T-helper 2 cell treated with Interferon-gamma antibody and Interleukin-4, amounts not matched to agents 5 μg/mL and 100 μg/mL, for 36 hours (primary cell): ENCODE results near the gene SLC26A9.
A peak's percentile ranks its signal among the peaks of the same experiment; 100 is the strongest.

ENCODE experiments used
- DNase-seq: peaks from one replicate; pipeline ENCODE4 v3.0.0; 2021; ENCODE audit warnings: low spot score
- H3K27ac Mint-ChIP-seq: one replicate; pipeline ENCODE4 v1.8.0; 2021; ENCODE audit warnings: mild to moderate bottlenecking, mixed read lengths
- H3K27me3 Mint-ChIP-seq: one replicate; pipeline ENCODE4 v1.8.0; 2021; ENCODE audit warnings: low read depth, mixed read lengths
- H3K36me3 Mint-ChIP-seq: one replicate; pipeline ENCODE4 v1.8.0; 2021; ENCODE audit warnings: low read depth, mixed read lengths
- H3K4me1 Mint-ChIP-seq: one replicate; pipeline ENCODE4 v1.8.0; 2021; ENCODE audit warnings: low read depth, mixed read lengths
- H3K4me3 Mint-ChIP-seq: one replicate; pipeline ENCODE4 v1.8.0; 2022; ENCODE audit warnings: mild to moderate bottlenecking, moderate library complexity, mixed read lengths
- H3K9me3 Mint-ChIP-seq: one replicate; pipeline ENCODE4 v1.8.0; 2021; ENCODE audit warnings: mixed read lengths

SLC26A9 gene

DNA sequence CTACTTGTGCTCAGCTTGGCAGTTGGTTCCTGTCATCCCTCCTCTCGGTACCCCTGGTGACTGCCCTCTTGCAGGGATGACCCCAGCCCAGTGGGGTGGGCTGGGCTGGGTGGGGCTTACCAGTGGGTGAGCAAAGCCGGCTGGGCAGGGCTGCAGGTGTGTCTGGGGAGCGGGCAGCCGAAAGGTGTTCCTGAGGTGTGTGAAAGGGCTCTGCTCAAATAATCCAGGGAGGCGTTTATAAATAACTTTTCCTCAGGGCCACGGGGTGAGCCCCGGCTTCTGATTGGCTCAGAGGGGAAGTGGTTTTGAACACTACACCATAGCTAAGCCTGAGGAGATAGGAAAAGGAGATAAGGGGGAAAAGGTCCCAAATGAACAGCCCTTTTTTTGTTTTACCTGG lies at the start of gene SLC26A9:
Gene SLC26A9, minus strand, starts transcription at position 212 of the 400 bp plus-strand sequence. CDS start 7,636 bp downstream, outside the sequence.
- no peaks in the 10 kb centered on the region for H3K9me3 Mint-ChIP-seq
- H3K4me1 Mint-ChIP-seq = no peaks in the 10 kb centered on the region
- no peak within 1 kb of the TSS for H3K27ac Mint-ChIP-seq
- H3K27me3 Mint-ChIP-seq = peaks cover 10% of the 10 kb centered on the region
- no peak for DNase-seq
- H3K36me3 Mint-ChIP-seq = no peaks in the 10 kb centered on the region
- no peak within 1 kb of the TSS for H3K4me3 Mint-ChIP-seq

DNA sequence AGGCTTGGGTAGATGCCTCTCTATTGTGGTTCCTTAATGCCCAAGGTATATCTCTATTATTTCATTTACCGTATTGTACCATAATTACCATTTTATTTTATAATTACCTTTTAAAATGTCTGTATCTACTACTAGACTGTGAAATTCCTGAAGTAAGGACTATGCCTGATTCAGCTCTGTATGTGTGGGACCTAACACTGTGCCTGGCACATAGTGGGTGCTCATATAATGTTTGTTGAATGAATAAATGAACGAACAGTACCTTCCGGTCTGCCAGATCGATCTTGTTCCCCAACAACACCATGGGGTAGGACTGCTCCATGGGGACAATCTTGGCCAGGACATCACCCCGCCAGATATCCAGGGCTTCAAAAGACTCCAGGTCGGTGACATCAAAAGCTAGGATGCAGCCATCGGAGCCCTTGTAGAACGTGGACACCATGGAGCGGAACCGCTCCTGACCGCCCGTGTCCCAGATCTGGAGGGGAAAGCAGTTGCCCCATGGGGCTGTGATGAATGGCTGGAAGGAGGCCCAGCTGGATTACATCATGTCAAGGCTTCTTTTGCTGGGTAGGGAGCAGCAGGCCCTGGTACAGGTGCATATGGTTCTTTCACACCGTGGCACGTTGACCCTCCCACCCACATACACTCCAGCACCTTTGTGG lies 49.1 kb upstream of the SLC26A9 start:
- Mint-ChIP-seq H3K9me3 (no peaks in the 10 kb centered on the region), H3K27me3 (peaks cover 11% of the 10 kb centered on the region), H3K4me3 (no peak overlapping the region), H3K36me3 (no peaks in the 10 kb centered on the region), H3K27ac (no peak overlapping the region), H3K4me1 (no peaks in the 10 kb centered on the region)
- DNase-seq = no peak

DNA sequence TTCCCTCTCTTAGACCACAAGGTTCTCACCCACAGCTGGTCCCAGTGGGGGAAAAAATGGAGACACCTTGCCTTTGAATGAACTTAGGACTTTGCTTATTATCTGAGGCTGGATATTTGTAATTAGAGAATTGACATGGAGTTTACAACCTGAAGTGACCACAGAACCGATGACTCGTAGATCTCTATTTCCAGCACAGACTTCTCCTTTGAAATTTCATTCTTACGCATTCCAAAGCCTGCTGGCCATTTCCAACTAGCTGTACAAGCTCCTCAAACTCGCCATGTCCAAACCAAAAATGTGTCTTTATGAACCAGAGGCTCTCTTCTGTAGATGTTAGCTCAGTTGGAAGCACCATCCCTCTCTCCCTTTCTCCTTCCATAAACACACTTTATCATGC lies 48.0 kb upstream of the SLC26A9 start:
- H3K4me1 Mint-ChIP-seq = no peaks in the 10 kb centered on the region
- H3K27ac Mint-ChIP-seq = no peak overlapping the region
- no peaks in the 10 kb centered on the region for H3K36me3 Mint-ChIP-seq
- no peak overlapping the region for H3K4me3 Mint-ChIP-seq
- peaks cover 11% of the 10 kb centered on the region for H3K27me3 Mint-ChIP-seq
- DNase-seq = no peak
- H3K9me3 Mint-ChIP-seq = no peaks in the 10 kb centered on the region

DNA sequence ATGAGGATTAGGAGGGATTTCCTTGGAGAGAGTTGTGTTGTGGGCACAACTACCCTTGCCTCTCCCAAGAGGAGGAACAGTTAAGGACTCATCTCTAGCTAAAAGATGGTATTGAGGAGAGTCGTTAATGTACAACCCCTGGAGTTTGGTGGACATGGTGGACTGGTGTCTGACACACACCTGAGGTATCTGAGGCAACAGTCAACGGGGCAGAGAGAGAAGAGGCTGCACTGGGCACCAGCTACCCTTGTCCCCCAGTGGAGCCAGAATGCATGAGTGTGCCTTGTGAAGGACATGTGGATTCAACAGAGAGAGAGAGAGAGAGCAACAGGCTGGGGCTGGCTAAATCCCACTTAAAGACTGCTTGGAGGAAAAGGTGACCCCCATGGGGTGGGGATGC lies 47.0 kb upstream of the SLC26A9 start:
- Mint-ChIP-seq H3K4me3 (no peak overlapping the region), H3K27me3 (peaks cover 11% of the 10 kb centered on the region), H3K27ac (no peak overlapping the region), H3K36me3 (no peaks in the 10 kb centered on the region), H3K9me3 (no peaks in the 10 kb centered on the region), H3K4me1 (no peaks in the 10 kb centered on the region)
- no peak for DNase-seq

GRCh38 chr1:205989786-205990185 lies 46.5 kb upstream of the SLC26A9 start:
- Mint-ChIP-seq H3K9me3 (no peaks in the 10 kb centered on the region), H3K36me3 (no peaks in the 10 kb centered on the region), H3K27me3 (peaks cover 11% of the 10 kb centered on the region), H3K4me3 (no peak overlapping the region), H3K4me1 (no peaks in the 10 kb centered on the region), H3K27ac (no peak overlapping the region)
- no peak for DNase-seq

DNA sequence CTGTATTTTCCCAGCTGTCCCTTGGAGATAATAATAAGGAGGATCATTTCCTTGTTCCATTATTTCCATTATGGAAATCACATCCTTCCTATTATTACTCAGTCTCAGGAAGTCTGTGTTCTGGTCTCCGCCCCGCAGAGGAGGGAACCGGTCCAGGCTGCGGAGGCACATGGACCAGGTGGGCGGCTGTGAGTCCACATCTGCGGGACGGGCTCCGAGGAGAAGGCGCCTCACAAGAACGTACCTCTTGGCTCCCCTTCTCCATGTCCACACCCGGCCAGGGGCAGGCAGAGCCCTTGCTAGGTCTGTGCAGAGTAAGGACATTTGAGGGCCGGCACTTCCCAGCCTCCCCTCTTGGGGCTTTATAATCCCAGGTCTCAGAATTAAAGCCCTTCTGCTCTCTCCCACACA lies 45.3 kb upstream of the SLC26A9 start:
- Mint-ChIP-seq H3K4me1 (no peaks in the 10 kb centered on the region), H3K4me3 (no peak overlapping the region), H3K27ac (no peak overlapping the region), H3K36me3 (no peaks in the 10 kb centered on the region), H3K27me3 (peaks cover 10% of the 10 kb centered on the region), H3K9me3 (no peaks in the 10 kb centered on the region)
- DNase-seq = no peak

- Mint-ChIP-seq H3K36me3 (no peaks in the 10 kb centered on the region), H3K4me3 (no peak overlapping the region), H3K9me3 (no peaks in the 10 kb centered on the region), H3K27ac (no peak overlapping the region), H3K27me3 (peaks cover 5% of the 10 kb centered on the region), H3K4me1 (no peaks in the 10 kb centered on the region)
- no peak for DNase-seq
Measured at GRCh38 chr1:205986861-205987260, 43.6 kb upstream of the SLC26A9 start.

GRCh38 chr1:205986292-205986691 lies 43.0 kb upstream of the SLC26A9 start:
- H3K36me3 Mint-ChIP-seq = no peaks in the 10 kb centered on the region
- no peaks in the 10 kb centered on the region for H3K9me3 Mint-ChIP-seq
- no peaks in the 10 kb centered on the region for H3K4me1 Mint-ChIP-seq
- no peak overlapping the region for H3K27ac Mint-ChIP-seq
- peaks cover 5% of the 10 kb centered on the region for H3K27me3 Mint-ChIP-seq
- DNase-seq = no peak
- no peak overlapping the region for H3K4me3 Mint-ChIP-seq

- DNase-seq = no peak
- no peaks in the 10 kb centered on the region for H3K36me3 Mint-ChIP-seq
- H3K27me3 Mint-ChIP-seq = peaks cover 5% of the 10 kb centered on the region
- no peak overlapping the region for H3K27ac Mint-ChIP-seq
- H3K9me3 Mint-ChIP-seq = no peaks in the 10 kb centered on the region
- H3K4me3 Mint-ChIP-seq = no peak overlapping the region
- H3K4me1 Mint-ChIP-seq = no peaks in the 10 kb centered on the region
Measured at GRCh38 chr1:205985330-205986005, 42.2 kb upstream of the SLC26A9 start.

DNA sequence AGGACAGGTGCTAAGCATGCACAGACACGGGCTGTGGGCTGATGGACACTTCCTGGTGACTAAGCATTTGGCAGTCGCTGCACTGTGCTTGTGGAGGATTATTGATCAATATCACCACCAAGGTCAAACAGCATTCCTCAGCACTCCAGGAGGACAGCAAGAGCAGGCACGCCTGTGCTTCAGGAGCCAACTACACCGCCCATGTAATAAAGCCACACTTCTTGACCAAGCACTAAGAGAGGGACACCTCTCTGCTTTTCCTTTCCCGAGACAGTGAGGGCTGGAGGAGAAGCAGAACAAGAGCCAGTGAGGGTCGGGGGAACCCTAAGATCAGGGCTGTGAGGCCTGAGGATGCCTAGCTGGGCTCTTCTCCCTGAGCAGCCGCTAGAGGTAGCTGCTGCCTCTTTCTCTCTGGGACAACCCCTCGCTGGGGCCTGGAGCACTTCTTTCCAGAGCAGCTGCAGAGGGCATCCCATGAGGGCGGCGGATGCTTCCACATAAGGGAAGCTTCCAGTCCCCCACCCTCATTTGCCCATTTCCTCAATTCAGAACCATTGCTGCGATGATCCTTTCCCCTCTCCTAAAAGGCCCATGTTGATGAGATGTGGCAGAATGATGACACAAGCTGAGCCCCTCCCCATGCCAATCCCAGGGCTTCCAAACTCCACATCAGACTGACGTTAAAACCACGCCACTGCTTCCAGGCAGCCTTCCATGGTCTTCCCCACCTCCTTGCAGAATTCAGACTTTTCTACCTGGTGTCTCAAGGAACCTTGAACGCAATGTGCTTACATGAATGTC lies 40.9 kb upstream of the SLC26A9 start:
- peak; percentile 12 for DNase-seq

DNA sequence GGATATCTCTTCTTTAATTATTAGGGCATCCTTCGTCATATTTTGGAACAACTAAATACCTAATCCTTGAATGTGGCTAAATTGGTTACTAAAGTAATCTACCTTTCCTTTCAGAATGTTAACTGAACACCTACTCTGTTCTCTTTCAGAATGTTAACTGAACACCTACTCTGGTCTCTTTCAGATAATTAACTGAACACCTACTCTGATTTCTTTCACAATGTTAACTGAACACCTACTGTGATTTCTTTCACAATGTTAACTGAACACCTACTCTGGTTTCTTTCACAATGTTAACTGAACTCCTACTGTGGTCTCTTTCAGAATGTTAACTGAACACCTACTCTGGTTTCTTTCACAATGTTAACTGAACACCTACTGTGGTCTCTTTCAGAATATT lies 38.0 kb upstream of the SLC26A9 start:
- no peaks in the 10 kb centered on the region for H3K36me3 Mint-ChIP-seq
- no peak overlapping the region for H3K4me3 Mint-ChIP-seq
- no peaks in the 10 kb centered on the region for H3K27me3 Mint-ChIP-seq
- H3K27ac Mint-ChIP-seq = no peak overlapping the region
- no peaks in the 10 kb centered on the region for H3K9me3 Mint-ChIP-seq
- H3K4me1 Mint-ChIP-seq = no peaks in the 10 kb centered on the region
- no peak for DNase-seq

More for the DNA sequence above, 40.9 kb upstream of the SLC26A9 start:
- H3K4me1 Mint-ChIP-seq = no peaks in the 10 kb centered on the region
- no peak overlapping the region for H3K4me3 Mint-ChIP-seq
- no peaks in the 10 kb centered on the region for H3K36me3 Mint-ChIP-seq
- no peak overlapping the region for H3K27ac Mint-ChIP-seq
- no peaks in the 10 kb centered on the region for H3K27me3 Mint-ChIP-seq
- no peaks in the 10 kb centered on the region for H3K9me3 Mint-ChIP-seq

DNA sequence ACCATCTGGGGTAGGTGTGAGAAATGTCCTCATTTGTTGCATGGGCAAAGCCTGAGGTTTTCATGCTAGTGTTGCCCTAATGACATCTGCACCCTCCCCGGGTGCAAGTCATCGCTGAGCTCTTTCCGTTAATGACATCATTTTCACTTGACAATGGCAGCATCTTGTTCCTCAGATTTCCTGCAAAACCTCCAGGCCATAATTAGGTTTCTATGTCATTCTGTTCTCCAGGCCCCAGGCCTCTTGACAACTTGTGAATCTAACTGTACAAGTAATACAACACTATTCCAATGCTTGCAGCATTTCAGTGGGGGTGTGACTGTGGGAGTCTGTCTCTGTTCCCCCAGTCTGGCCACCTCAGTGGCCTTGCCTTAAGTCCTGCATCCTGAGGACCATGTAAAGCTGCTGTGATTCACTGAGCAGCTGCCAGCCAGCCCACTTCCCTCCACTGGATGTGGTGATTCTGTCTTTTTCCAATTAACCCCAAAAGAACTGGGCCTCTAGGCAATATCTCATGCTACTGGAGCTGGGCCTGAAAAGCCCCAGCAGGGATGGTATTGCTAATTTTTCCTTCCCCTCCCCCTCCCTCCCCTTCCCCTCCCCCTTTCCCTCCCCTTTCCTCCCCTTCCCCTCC lies 37.1 kb upstream of the SLC26A9 start:
- Mint-ChIP-seq H3K27ac (no peak overlapping the region), H3K4me3 (no peak overlapping the region), H3K4me1 (no peaks in the 10 kb centered on the region), H3K27me3 (no peaks in the 10 kb centered on the region), H3K36me3 (no peaks in the 10 kb centered on the region), H3K9me3 (no peaks in the 10 kb centered on the region)
- no peak for DNase-seq

DNA sequence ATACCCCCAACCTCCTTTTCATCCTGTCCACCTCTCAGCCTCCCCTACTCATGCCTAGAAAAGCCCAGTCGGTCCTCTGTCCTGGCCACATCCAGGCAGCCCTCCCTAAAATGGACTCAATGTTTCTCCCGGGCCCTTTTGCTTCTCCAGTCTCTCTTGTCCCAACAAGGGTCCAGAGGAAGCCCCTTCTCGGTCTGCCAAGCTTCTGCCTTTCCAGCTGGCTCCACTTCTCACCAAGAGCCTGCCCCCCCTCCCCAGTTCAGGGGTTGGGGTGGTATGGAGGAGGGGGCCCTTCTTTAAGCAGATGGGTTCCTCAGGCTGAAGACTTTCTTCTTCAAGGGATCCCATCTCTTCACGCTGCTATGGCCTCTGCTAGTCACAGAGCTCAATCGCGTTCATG lies 36.0 kb upstream of the SLC26A9 start:
- DNase-seq = no peak
- Mint-ChIP-seq H3K4me3 (no peak overlapping the region), H3K36me3 (no peaks in the 10 kb centered on the region), H3K9me3 (peaks cover 10% of the 10 kb centered on the region), H3K4me1 (no peaks in the 10 kb centered on the region), H3K27me3 (no peaks in the 10 kb centered on the region), H3K27ac (no peak overlapping the region)

DNA sequence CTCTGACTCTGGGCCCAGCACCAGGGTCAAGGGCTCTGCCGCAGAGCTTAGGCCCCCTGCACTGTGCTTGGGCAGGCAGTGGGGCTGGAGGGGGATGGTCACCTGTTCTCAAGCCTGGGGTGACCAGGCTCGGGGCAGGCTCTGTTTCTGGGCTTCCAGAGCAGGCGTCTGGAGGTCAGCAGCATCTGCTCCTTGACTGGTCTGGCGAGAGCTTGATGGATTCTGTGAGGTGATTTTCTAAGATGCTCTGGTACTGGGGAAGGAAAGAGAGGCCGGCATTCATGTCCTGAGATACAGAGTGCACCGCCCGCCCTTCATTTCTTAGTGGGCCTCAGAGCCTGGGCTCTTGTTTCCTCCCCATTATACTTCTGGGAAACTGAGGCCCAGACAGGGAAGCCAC lies 35.4 kb upstream of the SLC26A9 start:
- Mint-ChIP-seq H3K27me3 (no peaks in the 10 kb centered on the region), H3K4me1 (no peaks in the 10 kb centered on the region), H3K27ac (no peak overlapping the region), H3K36me3 (no peaks in the 10 kb centered on the region), H3K4me3 (no peak overlapping the region), H3K9me3 (peaks cover 16% of the 10 kb centered on the region)
- no peak for DNase-seq
